Measurements from ENCODE around the gene EEFSEC.

The EEFSEC gene

GRCh38 chr3:128278761-128279600 lies 125.7 kb downstream of the EEFSEC start:
- Histone ChIP-seq H3K27me3 (replicated peaks; ENCODE audit: insufficient read depth, low read length) (no peaks in the 10 kb centered on the region), H3K9me2 (replicated peaks; ENCODE audit: insufficient read depth, low read length) (no peaks in the 10 kb centered on the region), H4K20me1 (ENCODE audit: insufficient read depth, low read length) (no peaks in the 10 kb centered on the region), H3K9ac (ENCODE audit: low read length) (no peak overlapping the region), H2AFZ (ENCODE audit: low read length) (no peak overlapping the region), H3K27ac (ENCODE audit: low read length) (no peak overlapping the region), H3K36me3 (replicated peaks; ENCODE audit: insufficient read depth, low read length) (no peaks in the 10 kb centered on the region), H3F3A (ENCODE audit: insufficient read depth, low read length) (no peaks in the 10 kb centered on the region), H3K4me2 (ENCODE audit: low read depth, low read length) (no peak overlapping the region), H3K79me2 (ENCODE audit: low read length) (no peaks in the 10 kb centered on the region), H3K9me3 (replicated peaks; ENCODE audit: insufficient read depth, low read length) (no peaks in the 10 kb centered on the region), H3K4me1 (ENCODE audit: low read length) (no peaks in the 10 kb centered on the region), H3K4me3 (ENCODE audit: low read length) (no peak overlapping the region)
- no peak for DNase-seq
- TF ChIP-seq EZH2 (optimal IDR thresholded peaks at IDR 0.05; ENCODE audit: low read depth, low read length) (no peak), EZH2phosphoT487 (IDR thresholded peaks at IDR 0.05; ENCODE audit: low read length) (no peak), CTCF (IDR thresholded peaks at IDR 0.05; ENCODE audit: low read length) (no peak)

- Histone ChIP-seq H3K36me3 (replicated peaks; ENCODE audit: insufficient read depth, low read length) (no peaks in the 10 kb centered on the region), H3K79me2 (ENCODE audit: low read length) (no peaks in the 10 kb centered on the region), H3K27ac (ENCODE audit: low read length) (no peak overlapping the region), H3F3A (ENCODE audit: insufficient read depth, low read length) (no peaks in the 10 kb centered on the region), H3K9me2 (replicated peaks; ENCODE audit: insufficient read depth, low read length) (no peaks in the 10 kb centered on the region), H4K20me1 (ENCODE audit: insufficient read depth, low read length) (no peaks in the 10 kb centered on the region), H3K9ac (ENCODE audit: low read length) (no peak overlapping the region), H3K9me3 (replicated peaks; ENCODE audit: insufficient read depth, low read length) (no peaks in the 10 kb centered on the region), H3K27me3 (replicated peaks; ENCODE audit: insufficient read depth, low read length) (no peaks in the 10 kb centered on the region), H3K4me3 (ENCODE audit: low read length) (no peak overlapping the region), H3K4me2 (ENCODE audit: low read depth, low read length) (no peak overlapping the region), H2AFZ (ENCODE audit: low read length) (no peak overlapping the region), H3K4me1 (ENCODE audit: low read length) (no peaks in the 10 kb centered on the region)
- TF ChIP-seq EZH2phosphoT487 (IDR thresholded peaks at IDR 0.05; ENCODE audit: low read length) (no peak), CTCF (IDR thresholded peaks at IDR 0.05; ENCODE audit: low read length) (no peak)
- DNase-seq: no peak
These were observed 126.3 kb downstream of the EEFSEC start for GRCh38 chr3:128279601-128279880.

GRCh38 chr3:128280481-128281052 lies 127.3 kb downstream of the EEFSEC start:
- Histone ChIP-seq H3F3A (ENCODE audit: insufficient read depth, low read length) (no peaks in the 10 kb centered on the region), H4K20me1 (ENCODE audit: insufficient read depth, low read length) (no peaks in the 10 kb centered on the region), H2AFZ (ENCODE audit: low read length) (no peak overlapping the region), H3K4me2 (ENCODE audit: low read depth, low read length) (no peak overlapping the region), H3K27ac (ENCODE audit: low read length) (no peak overlapping the region), H3K4me3 (ENCODE audit: low read length) (no peak overlapping the region), H3K9ac (ENCODE audit: low read length) (no peak overlapping the region), H3K36me3 (replicated peaks; ENCODE audit: insufficient read depth, low read length) (no peaks in the 10 kb centered on the region), H3K9me2 (replicated peaks; ENCODE audit: insufficient read depth, low read length) (no peaks in the 10 kb centered on the region), H3K4me1 (ENCODE audit: low read length) (no peaks in the 10 kb centered on the region), H3K79me2 (ENCODE audit: low read length) (no peaks in the 10 kb centered on the region), H3K27me3 (replicated peaks; ENCODE audit: insufficient read depth, low read length) (no peaks in the 10 kb centered on the region), H3K9me3 (replicated peaks; ENCODE audit: insufficient read depth, low read length) (no peaks in the 10 kb centered on the region)
- TF ChIP-seq CTCF (IDR thresholded peaks at IDR 0.05; ENCODE audit: low read length) (no peak), EZH2phosphoT487 (IDR thresholded peaks at IDR 0.05; ENCODE audit: low read length) (no peak), EZH2 (optimal IDR thresholded peaks at IDR 0.05; ENCODE audit: low read depth, low read length) (no peak)
- DNase-seq: no peak

All from MM.1S (cell line).